HG03558 (cell line): ENCODE measurements around the gene BRD3OS.

ENCODE experiments used
- ATAC-seq: cut with Tn5 transposase; IDR thresholded peaks from one replicate; pipeline ENCODE4 v1.9.1; 2021; ENCODE audit warnings: moderate number of reproducible peaks; ENCODE audit not compliant: unreplicated experiment; ENCODE audit errors: extremely low read depth

Gene BRD3OS

GRCh38 chr9:134003237-134003636 is 22.0 kb upstream of the BRD3OS start:
- no peak for ATAC-seq

- no peak for ATAC-seq
Measured at GRCh38 chr9:134004131-134004873, 21.0 kb upstream of the BRD3OS start.

- ATAC-seq: no peak
Measured at GRCh38 chr9:134004881-134005280, 20.4 kb upstream of the BRD3OS start.

GRCh38 chr9:134005381-134005780 is 19.9 kb upstream of the BRD3OS start:
- ATAC-seq: no peak

- ATAC-seq: no peak
Measured at GRCh38 chr9:134007150-134007549, 18.1 kb upstream of the BRD3OS start.

- ATAC-seq: no peak
Measured at GRCh38 chr9:134007571-134007970, 17.7 kb upstream of the BRD3OS start.

GRCh38 chr9:134010310-134011173 is 14.7 kb upstream of the BRD3OS start:
- ATAC-seq: no peak

- ATAC-seq: no peak
Measured at GRCh38 chr9:134011401-134011800, 13.9 kb upstream of the BRD3OS start.

- ATAC-seq: no peak
Measured at GRCh38 chr9:134014946-134015345, 10.3 kb upstream of the BRD3OS start.

- ATAC-seq: no peak
Measured at GRCh38 chr9:134024214-134024792, 978 bp upstream of the BRD3OS start.

GRCh38 chr9:134025606-134026541 is 593 bp downstream of the BRD3OS start:
- peak; percentile 22 for ATAC-seq

GRCh38 chr9:134026581-134026980 is 1.3 kb downstream of the BRD3OS start:
- ATAC-seq: no peak

- no peak for ATAC-seq
Measured at GRCh38 chr9:134026981-134027380, 1.7 kb downstream of the BRD3OS start.

- ATAC-seq: no peak
Measured at GRCh38 chr9:134027561-134027960, 2.3 kb downstream of the BRD3OS start.

GRCh38 chr9:134028076-134028475 is 2.8 kb downstream of the BRD3OS start:
- ATAC-seq: no peak

GRCh38 chr9:134028575-134029247 is 3.4 kb downstream of the BRD3OS start:
- ATAC-seq: no peak

GRCh38 chr9:134029248-134030226 is 4.3 kb downstream of the BRD3OS start:
- no peak for ATAC-seq

- no peak for ATAC-seq
Measured at GRCh38 chr9:134030821-134031470, 5.7 kb downstream of the BRD3OS start.
